NT2/D1 (cell line): ENCODE measurements around the gene PSEN2.
"Not testable (repeated sequence)": the region's sequence is repeated elsewhere in the genome, so short reads cannot be mapped to it uniquely, and the experiment has no call there.

Experiments used
- DNase-seq: peaks from one replicate; pipeline ENCODE4 v3.0.0-alpha.2; 2011; ENCODE audit warnings: low read depth, low spot score
- H3K27me3 ChIP-seq: 2 replicates; pipeline ENCODE4 v1.6.0; 2011; ENCODE audit warnings: mild to moderate bottlenecking; ENCODE audit not compliant: insufficient read length, insufficient read depth
- H3K36me3 ChIP-seq: 2 replicates; pipeline ENCODE4 v1.6.1; 2011; ENCODE audit warnings: mild to moderate bottlenecking, low read length, mixed read lengths; ENCODE audit not compliant: insufficient read depth, insufficient read length
- H3K4me1 ChIP-seq: 2 replicates; pipeline ENCODE4 v1.5.1; 2011; ENCODE audit not compliant: insufficient read depth, insufficient read length
- H3K4me3 ChIP-seq: 2 replicates; pipeline ENCODE4 v1.5.1; 2011; ENCODE audit warnings: low read depth; ENCODE audit not compliant: insufficient read length
- H3K9ac ChIP-seq: 2 replicates; pipeline ENCODE4 v1.6.0; 2011; ENCODE audit warnings: low read depth; ENCODE audit not compliant: insufficient read length
- H3K9me3 ChIP-seq: 2 replicates; pipeline ENCODE4 v1.5.1; 2011; ENCODE audit warnings: mild to moderate bottlenecking, low read length; ENCODE audit not compliant: insufficient read depth
- SUZ12 ChIP-seq: IDR thresholded peaks from 2 replicates; pipeline ENCODE4 v1.6.1; 2011; ENCODE audit not compliant: insufficient read length, insufficient read depth; ENCODE audit errors: extremely low read depth
- YY1 ChIP-seq: IDR thresholded peaks from 2 replicates; pipeline ENCODE4 v1.6.1; 2011; ENCODE audit not compliant: insufficient read length, insufficient read depth
- ZNF274 ChIP-seq: IDR thresholded peaks from 2 replicates; pipeline ENCODE4 v1.6.1; 2011; ENCODE audit warnings: mild to moderate bottlenecking, low read depth, low read length

PSEN2 gene

DNA sequence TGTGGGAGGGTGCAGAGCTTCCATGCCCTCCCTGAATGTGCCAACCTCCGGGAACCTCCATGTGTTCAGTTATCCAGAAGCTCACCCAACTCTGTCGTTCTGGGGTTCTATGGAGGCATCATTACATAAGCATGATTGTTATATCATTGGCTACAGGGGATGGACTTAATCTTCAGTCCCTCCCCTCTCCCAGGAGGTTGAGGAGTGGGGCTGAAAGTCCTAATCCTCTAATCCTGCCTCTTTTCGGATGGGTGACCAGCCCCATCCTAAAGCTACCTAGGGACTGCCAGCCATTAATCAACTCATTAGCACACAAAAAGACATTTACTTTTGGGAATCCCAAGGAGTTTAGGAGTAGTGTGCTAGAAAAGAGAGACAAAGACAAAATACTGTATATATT is 32.0 kb upstream of the PSEN2 start:
- TF ChIP-seq YY1 (no peak), SUZ12 (no peak), ZNF274 (no peak)
- DNase-seq, result no peak
- Histone ChIP-seq H3K9me3 (peaks cover 16% of the 10 kb centered on the region; the same call in 1 of the 2 replicates), H3K36me3 (no peaks in the 10 kb centered on the region), H3K9ac (no peak overlapping the region), H3K27me3 (no peaks in the 10 kb centered on the region), H3K4me3 (no peak overlapping the region), H3K4me1 (no peaks in the 10 kb centered on the region)

- Histone ChIP-seq H3K36me3 (no peaks in the 10 kb centered on the region), H3K9me3 (no peaks in the 10 kb centered on the region), H3K4me1 (no peaks in the 10 kb centered on the region), H3K27me3 (no peaks in the 10 kb centered on the region), H3K9ac (no peak overlapping the region), H3K4me3 (no peak overlapping the region)
- no peak for DNase-seq
- TF ChIP-seq SUZ12 (no peak), YY1 (no peak), ZNF274 (no peak)
Measured at GRCh38 chr1:226845624-226846023, 24.8 kb upstream of the PSEN2 start.

DNA sequence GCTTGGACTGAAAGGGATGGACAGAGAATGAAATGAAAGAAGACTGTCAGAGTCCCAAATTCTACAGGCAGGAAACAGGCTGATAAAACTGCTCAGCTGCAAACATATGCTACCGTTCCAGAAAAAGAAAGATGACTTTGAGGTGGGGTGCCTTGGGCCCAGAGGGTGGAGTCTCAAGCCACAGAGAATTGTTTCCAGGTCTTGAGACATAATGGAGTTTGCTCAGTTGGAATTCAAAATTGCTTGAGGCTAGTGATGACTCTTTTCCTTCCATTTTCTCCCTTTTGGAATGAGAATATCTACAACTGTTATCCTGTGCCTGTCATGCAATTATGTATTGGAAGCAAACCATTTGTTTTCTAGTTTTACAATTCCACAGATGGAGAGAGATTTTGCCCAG is 23.6 kb upstream of the PSEN2 start:
- Histone ChIP-seq H3K4me1 (no peaks in the 10 kb centered on the region), H3K9ac (no peak overlapping the region), H3K4me3 (no peak overlapping the region), H3K27me3 (no peaks in the 10 kb centered on the region), H3K36me3 (no peaks in the 10 kb centered on the region), H3K9me3 (no peaks in the 10 kb centered on the region)
- DNase-seq, result no peak
- TF ChIP-seq SUZ12 (no peak), YY1 (no peak), ZNF274 (no peak)

- not testable (repeated sequence) for DNase-seq, H3K36me3 ChIP-seq, H3K9me3 ChIP-seq, H3K4me1 ChIP-seq, H3K27me3 ChIP-seq, H3K4me3 ChIP-seq, H3K9ac ChIP-seq
Measured at GRCh38 chr1:226854548-226854947, 15.9 kb upstream of the PSEN2 start.

GRCh38 chr1:226862890-226863289 is 7.5 kb upstream of the PSEN2 start:
- Histone ChIP-seq H3K9me3 (no peaks in the 10 kb centered on the region), H3K4me3 (no peak overlapping the region), H3K36me3 (no peaks in the 10 kb centered on the region), H3K27me3 (no peaks in the 10 kb centered on the region), H3K9ac (no peak overlapping the region), H3K4me1 (peaks cover 5% of the 10 kb centered on the region)
- TF ChIP-seq SUZ12, result no peak
- no peak for TF ChIP-seq ZNF274
- no peak for TF ChIP-seq YY1
- DNase-seq, result no peak

DNA sequence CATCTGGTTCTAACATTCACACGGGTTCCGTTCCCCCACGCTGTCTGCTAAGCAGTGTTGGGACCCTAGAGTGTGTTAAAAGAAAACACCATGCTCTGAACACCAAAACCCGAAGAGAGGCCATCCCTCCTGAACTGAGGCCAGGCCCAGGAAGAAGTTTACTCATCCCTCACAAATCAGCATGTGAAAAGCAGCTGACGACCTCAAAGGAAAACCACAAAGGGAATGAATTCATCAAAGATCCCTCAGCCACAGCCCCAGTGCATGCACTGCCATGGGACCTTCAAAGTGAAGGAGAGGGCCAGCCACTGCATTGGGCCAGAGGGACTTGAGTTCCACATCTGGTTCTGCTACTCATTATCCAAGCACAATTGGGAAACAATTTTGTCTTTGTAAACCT is 7.0 kb upstream of the PSEN2 start:
- Histone ChIP-seq H3K4me1 (peaks cover 5% of the 10 kb centered on the region), H3K36me3 (no peaks in the 10 kb centered on the region), H3K4me3 (no peak overlapping the region), H3K27me3 (no peaks in the 10 kb centered on the region), H3K9ac (no peak overlapping the region), H3K9me3 (no peaks in the 10 kb centered on the region)
- no peak for TF ChIP-seq SUZ12
- no peak for TF ChIP-seq YY1
- TF ChIP-seq ZNF274, result no peak
- peak; percentile 90 for DNase-seq

DNA sequence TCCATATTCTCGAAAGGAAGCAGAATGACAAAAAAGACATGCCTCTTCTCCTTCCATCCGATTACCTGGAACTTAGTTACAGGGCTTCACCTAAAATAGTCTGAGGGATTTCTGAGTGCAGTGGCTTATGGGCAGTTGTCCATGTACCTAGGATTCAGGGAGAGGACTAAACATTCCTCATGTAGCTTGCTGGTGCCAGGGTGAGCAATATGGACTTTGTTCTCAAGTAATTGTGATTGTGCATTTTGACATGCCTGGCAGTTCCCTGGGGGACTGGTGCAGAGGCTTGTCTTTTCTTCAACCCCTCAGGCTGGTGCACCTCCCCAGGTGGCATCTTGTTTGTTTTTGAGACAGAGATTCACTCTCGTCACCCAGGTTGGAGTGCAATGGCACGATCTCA is 6.1 kb upstream of the PSEN2 start:
- no peaks in the 10 kb centered on the region for H3K9me3 ChIP-seq
- no peaks in the 10 kb centered on the region for H3K27me3 ChIP-seq
- no peak for DNase-seq
- peaks cover 5% of the 10 kb centered on the region for H3K4me1 ChIP-seq
- TF ChIP-seq ZNF274 (no peak), YY1 (no peak)
- no peak overlapping the region for H3K4me3 ChIP-seq
- H3K36me3 ChIP-seq, result no peaks in the 10 kb centered on the region
- no peak overlapping the region for H3K9ac ChIP-seq

DNA sequence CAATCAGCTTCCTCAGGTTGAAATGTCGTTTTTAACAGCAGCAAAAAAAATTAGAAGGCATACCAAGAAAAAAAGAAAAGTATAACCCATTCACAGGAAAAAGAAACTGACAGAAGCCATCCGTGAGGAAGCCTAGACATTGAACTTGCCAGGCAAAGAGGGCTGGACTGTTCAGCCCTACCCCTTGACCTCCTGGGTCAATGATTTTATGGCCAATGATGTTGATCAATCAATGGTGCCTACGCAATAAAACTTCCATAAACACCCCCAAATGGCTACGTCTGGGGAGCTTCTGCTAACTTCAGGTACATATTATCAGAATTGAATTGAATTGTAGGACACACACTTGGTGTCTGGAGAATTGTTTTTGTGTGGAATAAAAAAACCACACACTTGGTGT is 4.8 kb upstream of the PSEN2 start:
- no peak for DNase-seq
- TF ChIP-seq YY1 (no peak), ZNF274 (no peak), SUZ12 (no peak)
- H3K4me1 ChIP-seq, result peaks cover 5% of the 10 kb centered on the region

More for the DNA sequence above, 4.8 kb upstream of the PSEN2 start:
- Histone ChIP-seq H3K9ac (no peak overlapping the region), H3K9me3 (no peaks in the 10 kb centered on the region), H3K4me3 (no peak overlapping the region), H3K36me3 (no peaks in the 10 kb centered on the region), H3K27me3 (no peaks in the 10 kb centered on the region)
